Measurements from ENCODE around the gene ZFAND3.
"Not testable (repeated sequence)": the region's sequence is repeated elsewhere in the genome, so short reads cannot be mapped to it uniquely, and the experiment has no call there.

ZFAND3 gene

DNA sequence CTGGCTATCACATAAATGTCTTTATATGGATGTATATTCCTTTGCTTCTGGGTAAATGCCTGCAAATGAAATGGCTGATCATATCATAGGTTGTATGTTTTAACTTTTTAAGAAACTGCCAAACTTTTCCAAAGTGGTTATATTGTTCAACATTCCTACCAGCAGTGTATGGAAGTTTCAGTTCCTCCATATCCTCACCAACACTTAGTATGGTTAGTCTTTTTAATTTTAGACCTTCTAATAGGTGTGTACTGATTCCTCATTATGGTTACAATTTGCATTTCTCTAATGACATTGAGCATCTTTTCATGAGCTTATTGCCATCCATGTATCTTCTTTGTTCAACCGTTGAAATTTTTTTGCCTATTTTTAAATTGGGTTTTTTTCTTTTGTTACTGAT is 155.4 kb downstream of the ZFAND3 start:
- FAIRE-seq, result no peak

DNA sequence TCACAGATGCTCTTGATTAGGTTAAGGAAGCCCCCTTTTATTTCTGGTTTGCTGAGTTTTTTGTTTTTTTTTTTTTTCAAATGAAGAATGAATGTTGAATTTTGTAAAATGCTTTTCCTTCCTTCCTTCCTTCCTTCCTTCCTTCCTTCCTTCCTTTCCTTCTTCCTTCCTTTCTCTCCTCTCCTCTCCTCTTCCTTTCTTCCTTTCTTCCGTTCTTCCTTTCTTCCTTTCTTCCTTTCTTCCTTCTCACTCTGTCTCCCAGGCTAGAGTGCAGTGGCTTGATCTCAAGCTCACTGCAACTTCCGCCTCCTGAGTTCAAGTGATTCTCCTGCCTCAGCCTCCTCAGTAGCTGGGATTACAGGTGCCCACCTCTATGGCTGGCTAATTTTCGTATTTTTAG is 158.2 kb downstream of the ZFAND3 start:
- no peak for FAIRE-seq

DNA sequence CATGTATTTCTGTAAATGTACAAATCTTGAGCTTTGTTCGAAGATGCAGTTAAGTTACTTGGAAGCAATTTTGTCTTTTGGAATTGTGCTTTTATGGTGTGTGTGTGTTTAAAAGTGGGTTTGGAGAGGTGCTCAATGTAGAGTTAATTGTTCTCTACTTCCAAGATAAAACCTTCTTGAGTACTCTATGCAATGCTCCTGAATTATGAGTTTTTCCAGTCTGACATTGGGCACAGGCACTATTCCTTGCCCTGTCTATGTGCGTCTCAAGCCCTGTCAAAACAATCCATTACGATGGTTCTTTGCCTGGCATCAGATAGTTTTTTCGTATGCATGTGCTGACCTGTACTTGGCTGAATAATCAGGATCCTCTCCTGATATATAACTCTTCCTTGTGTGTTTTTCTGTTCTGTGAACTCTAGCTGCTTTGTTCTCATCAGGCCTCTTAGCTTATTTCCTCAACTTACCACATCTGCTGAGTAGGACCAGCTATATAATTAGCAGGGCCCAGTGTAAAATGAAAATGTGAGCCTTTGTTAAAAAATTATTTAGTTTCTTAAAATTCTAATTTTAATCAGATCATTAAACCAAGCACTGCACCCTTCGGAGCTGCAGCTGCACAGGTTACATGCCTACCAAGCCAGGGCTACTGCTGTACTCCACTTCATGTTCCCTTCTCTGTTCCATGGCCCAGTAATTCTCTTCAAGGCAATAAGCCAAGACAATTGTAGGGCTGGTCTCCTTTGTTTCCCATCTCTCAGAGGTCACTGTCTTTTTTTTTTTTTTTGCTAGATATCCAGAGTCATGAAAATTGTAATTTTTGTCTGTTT is 160.1 kb downstream of the ZFAND3 start:
- no peak for FAIRE-seq

DNA sequence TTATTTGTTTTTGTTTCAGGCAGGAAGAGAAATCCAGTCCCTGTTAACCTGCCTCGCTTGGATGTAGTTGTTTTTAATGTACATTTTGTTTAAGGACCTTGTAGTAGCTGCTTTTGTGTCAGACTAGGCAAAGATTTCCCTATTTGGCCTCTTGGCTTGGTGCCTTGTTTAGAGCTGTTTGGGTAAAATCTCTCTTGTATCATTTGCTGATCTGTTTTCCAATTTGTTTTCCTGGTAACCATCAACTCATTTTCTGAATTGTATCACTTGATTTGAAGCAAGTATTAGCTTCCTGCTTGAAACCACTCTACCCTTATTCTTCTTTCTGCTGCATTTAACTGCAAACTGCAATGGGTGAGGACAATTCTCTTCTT is 160.7 kb downstream of the ZFAND3 start:
- no peak for FAIRE-seq

DNA sequence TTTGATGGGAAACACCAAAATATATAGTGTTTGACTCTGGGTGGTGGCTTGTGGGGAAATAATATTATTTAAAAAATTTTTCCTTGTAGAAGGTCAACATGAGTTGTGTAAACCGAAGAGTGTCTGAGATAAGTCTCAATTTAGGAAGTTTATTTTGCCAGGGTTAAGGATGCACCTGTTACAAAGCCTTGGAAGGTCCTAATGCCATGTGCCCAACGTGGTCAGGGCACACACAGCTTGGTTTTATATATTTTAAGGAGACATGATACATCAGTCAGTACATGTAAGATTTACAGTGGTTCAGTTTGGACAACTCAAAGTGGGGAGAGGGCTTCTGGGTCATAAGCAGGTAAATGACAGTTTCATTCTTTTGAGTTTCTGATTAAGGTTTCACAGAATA is 162.1 kb downstream of the ZFAND3 start:
- FAIRE-seq, result no peak

DNA sequence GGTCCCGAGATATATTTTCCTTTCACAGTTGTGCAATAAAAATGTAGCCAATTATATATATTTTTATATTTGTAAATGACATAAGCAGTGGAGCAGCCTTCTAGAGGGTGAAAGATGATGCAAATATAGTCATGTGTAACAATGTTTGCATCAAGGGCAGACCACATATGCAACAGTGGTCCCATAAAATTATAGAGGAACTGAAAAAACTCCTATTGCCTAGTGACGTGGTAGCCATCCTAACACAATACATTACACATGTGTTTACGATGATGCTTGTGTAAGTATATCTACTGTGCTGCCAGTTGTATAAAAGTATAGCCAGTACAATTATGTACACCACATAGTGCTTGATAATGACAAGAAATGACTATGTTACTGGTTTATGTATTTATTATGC is 162.8 kb downstream of the ZFAND3 start:
- no peak for FAIRE-seq

DNA sequence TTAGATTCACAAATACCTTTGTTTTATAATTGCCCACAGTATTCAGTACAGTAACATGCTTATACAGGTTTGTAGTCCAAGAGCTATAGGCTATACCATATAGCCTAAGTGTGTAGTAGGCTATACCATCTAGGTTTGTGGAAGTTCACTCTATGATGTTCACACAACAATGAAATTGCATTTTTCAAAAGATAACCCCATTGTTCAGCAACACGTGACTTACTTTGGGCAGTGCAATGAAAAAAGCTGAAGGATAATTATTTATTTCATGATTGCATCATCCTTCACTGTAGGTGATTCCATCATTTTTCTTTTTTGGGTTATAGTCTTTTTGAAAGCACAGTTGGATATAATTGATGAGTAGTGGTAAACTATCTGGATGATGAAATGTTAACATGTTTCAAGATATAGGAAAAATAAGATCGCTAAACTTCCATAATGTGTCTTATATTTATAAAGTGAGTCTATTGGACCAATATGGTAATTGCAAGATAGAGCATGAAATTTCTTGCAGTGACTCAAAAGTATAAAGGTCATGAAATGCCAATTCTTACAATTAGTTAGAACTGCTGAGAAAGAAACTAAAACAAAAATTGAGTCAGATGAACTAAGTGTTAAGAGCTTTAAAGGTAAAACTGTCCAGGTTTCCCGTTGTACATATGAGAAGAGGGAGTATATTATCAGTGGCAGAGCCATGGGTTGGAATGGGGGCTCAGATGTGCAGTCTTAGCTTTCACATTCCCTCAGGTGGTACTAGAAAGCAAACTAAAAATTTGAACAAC is 164.4 kb downstream of the ZFAND3 start:
- FAIRE-seq, result no peak

DNA sequence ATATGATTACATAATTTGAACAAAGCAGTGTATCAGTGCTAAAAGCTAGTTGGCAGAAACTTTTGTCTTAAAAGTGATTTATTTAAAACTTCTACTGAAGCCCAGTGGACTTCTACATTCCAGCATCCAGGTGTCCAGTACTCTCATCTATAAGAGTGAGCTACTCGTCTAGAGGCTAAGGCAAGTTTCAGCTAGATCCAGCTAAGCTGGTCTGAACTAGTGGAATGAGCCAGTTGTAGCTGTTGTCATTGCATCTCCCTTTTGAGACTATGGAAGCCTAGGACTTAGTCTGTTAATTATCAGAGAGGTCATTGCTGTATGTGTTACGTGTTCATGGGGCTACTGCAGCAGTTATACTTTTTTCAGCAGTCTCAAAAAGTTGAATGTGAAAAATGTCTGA is 165.1 kb downstream of the ZFAND3 start:
- no peak for FAIRE-seq

DNA sequence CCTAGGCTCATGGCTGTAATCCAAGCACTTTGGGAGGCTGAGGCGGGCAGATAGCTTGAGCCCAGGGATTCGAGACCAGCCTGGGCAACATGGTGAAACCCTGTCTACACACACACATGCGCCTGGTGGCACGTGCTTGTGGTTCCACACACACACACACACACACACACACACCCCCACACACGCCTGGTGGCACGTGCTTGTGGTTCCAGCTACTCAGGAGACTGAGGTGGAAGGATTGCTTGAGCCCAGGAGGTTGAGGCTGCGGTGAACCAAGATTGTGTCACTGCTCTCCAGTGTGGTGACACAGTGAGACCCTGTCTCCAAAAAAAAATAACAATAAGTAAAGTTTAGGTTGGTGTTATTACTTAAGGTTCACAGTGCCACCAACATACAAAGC is 165.8 kb downstream of the ZFAND3 start:
- FAIRE-seq, result no peak

DNA sequence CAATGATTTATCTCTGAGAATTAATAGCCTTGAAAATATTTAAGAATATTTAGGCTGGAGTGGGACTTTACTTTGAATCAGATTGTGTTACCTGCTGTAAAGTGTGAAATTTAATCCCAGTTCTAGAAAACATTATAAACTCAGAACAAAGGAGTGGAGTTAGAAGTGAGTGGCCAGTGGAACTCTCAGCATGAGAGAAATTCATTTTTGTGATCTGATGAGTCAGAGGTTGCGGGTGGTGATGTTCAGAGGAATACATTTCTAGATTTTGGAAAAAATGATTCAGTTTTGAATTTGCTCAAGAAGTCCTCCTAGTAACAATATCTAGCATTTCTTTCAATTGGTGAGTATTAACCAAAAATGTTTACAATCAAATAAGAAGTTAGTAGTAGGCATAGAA is 167.5 kb downstream of the ZFAND3 start:
- no peak for FAIRE-seq

DNA sequence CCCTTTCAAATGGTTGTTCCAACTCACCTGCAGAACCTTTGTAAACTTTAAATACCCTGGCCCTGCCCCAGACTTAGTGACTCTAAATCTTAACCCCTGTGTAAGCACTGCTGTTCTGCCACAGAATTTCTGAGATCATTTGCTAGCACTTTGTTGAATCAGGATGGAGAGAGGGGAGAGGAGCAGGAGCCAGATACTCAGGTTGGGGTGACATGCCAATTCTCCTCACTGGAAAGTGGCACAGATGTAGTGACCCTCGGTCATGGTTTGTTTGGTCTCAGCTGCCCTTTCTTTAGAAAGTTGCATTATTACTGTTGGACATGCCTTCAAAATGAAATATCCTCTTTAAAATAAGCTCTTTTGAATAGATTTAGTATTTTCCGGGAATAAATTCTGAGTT is 168.0 kb downstream of the ZFAND3 start:
- no peak for FAIRE-seq

DNA sequence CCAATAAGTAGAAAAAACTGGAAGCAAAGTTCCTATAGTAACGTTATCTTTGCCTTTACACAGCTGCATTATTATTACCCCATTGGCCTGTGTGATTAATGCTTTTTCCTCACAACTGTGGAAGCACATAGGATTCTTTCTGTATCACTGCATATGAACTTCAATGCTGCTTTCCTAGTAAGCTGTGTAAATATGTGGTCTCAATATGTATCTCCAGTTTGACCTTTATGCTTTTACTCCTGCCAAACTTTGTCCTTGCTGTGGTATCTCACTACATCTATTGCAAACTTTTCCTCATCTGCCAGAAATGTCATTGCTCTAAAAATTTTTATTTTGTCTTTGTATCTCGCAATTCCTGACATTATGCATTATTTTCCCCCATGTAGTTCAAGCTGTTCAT is 168.6 kb downstream of the ZFAND3 start:
- no peak for FAIRE-seq

DNA sequence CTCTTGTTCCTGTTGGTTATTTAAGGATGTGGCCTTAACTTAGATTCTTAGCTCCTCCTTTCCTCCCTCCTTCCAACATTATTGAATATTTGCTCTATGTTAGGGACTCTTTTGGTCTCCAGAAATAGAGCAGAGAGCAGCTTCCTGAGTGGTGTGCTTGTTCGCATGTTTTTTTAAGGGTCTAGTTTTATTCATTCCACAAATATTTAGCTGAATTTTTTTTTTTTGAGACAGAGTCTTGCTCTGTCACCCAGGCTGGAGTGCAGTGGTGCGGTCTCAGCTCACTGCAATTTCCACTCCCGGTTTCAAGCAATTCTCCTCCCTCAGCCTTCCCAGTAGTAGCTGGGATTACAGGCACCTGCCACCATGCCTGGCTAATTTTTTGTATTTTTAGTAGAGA is 169.2 kb downstream of the ZFAND3 start:
- FAIRE-seq, result no peak

DNA sequence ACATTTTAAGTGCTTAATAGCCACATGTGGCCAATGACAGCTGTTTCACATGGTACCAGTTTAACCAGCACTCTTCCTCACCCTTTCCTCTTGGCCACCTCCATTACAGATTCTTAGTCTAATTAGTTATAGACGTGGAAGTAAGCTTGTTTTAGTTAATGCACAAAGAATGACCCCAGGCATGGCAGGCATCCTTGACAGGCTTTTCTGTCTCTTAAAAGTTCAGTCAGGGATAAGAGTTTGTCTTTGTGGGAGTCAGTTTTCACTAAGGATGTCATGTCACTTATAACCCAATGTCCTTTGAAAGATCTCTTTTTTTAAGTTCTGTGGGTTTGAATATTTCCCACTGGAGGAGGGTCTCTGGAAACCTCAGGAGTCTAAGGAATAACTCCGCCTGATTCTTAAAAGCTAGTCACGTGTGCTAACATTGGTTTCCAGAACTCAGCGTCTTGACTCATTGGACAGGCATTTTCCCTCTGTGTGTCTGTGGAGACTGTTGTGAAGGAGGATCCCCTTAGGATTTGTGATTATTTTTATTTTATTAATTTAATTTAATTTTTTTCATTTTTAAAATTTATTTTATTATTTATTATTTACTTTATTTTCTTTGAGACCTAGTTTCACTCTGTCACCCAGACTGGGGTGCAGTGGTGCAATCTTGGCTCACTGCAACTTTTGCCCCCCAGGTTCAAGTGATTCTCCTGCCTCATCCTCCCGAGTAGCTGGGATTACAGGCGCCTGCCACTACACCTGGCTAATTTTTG is 171.4 kb downstream of the ZFAND3 start:
- FAIRE-seq, result peak; percentile 79

DNA sequence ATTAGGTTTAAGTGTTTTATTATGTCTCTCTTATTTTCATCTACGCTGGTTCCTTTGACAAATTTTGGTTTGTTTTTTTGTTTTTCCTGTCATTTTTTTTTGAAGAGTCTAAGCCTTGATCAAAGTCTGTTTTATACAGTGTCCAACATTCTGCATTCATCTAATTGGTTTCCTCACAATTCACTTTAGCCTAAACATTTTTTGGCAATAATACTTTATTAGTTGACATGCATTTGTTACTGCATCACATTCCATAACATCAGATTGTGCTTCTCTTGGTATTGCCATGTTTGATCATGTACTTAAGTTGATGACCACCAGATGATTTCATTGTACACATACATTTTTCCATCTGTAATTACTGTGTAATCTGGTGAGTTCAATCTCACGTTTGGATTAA is 173.2 kb downstream of the ZFAND3 start:
- no peak for FAIRE-seq

DNA sequence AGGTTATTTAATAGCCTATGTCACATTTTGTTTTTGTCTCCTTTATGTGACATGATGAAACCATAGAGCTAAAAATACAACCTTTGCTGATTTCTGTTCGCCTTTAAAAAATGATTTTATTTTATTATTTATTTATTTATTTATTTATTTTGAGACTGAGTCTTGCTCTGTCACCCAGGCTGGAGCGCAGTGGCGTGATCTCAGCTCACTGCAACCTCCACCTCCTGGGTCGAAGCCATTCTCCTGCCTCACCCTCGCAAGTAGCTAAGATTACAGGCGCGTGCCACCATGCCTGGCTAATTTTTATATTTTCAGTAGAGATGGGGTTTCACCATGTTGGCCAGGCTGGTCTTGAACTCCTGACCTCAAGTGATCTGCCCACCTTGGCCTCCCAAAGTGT is 173.7 kb downstream of the ZFAND3 start:
- not testable (repeated sequence) for FAIRE-seq

DNA sequence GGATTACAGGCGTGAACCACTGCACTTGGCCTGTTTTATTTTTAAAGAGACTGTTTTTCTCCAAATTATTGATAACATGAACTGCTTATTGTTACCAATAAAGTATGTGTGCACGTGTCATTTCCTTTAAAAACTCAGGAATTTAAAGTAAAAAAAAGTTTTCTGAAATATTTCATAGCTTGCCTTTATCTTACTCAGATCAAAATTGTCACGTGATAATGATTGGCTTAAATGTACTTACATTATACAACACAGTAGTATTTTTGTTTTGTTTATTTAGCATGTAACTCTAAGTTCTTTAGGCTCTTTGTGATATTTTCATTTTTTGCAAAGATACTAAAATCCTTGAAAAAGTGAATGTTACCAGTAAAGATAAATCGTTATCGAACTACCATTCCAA is 174.1 kb downstream of the ZFAND3 start:
- FAIRE-seq, result peak; percentile 12

DNA sequence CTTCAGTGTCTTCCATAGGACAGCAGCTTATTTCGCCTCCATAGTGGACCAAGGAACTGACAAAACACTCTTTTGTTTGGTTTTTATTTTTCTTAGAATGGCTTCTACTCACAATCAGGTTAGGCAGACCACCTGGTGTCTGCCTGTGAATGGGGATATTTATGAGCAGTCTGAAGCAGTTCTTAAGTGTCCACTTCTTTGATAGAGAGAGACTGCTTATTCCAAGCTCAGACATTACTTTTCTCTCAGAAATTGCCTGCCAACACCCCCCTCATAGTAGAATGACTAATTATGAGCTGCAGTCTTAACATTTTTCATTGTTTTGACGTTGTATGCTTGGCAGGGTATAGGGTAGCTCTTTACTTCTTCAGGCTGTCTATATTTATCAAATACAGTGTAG is 174.7 kb downstream of the ZFAND3 start:
- no peak for FAIRE-seq

DNA sequence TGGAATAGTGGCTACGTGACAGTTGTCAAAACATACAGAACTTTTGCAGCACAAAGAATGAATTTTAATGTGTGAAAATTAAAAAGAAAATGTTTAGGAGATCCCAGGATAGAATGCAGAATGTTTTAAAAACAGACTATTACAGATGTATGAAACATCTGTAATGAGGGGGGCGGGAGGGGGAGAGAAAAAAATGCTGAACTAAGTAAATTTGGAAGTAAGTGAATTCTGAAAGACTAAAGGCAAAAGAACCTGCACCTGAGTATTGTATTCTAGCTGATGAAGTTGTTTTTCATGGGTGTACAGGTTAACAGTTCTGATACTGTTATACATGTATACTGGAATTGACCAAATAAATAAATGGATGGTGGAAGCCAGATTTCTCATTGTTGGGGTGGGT is 178.8 kb downstream of the ZFAND3 start:
- FAIRE-seq, result no peak

DNA sequence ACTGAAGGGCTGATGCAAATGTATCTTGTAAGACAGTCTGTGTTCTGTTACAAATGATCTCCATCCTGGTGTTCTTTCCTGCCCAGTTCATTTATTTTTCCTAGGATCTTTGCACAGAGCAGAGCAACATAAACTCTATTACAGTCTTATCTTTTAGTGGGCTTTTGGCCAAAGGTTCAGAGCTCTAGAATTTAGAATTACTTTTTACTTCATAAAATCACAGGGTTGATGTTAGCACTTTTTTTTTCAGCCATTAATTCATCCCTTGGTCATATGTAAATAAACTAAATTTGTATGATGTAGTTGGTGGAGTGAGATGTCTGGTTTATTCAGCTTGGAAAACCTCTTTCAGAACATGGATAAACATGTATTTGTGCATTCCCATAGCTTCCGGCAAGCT is 181.9 kb downstream of the ZFAND3 start:
- no peak for FAIRE-seq

DNA sequence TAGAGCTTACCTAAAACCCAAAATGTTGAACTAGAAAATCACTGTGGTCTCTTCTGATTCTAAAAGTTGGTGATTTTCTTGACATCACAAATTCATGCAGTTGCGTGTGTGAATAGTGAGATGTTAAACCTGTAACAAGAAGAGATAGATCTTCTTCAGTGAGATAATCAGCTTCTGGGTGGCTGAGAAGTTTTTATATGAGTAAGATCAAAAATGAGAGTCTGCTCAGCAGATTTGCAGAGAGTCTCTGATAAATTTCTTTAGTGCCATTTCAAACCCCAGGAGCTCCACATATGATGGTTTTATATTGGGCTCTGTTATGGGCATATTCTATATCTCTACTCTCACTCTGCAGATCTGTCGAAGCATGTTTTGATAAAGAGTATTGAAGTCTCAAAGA is 185.4 kb downstream of the ZFAND3 start:
- FAIRE-seq, result no peak

DNA sequence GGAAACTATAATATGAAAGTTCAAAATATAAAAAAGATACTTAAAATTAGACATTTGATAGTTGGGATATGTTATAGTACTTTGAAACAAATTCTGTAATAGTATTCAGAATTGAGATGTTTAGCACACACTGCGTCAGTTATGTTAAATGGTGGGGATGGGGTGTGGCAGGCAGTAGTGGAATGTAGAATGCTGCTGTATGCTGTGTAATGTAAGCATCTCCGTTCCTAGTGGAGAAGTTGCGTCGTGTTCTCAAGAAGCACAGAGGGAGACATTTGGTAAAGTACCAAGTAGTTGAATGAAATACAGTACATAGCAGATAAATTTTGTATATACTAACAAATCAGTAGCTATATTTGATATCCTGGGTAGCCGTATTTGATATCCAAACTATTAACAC is 192.4 kb downstream of the ZFAND3 start:
- FAIRE-seq, result no peak

DNA sequence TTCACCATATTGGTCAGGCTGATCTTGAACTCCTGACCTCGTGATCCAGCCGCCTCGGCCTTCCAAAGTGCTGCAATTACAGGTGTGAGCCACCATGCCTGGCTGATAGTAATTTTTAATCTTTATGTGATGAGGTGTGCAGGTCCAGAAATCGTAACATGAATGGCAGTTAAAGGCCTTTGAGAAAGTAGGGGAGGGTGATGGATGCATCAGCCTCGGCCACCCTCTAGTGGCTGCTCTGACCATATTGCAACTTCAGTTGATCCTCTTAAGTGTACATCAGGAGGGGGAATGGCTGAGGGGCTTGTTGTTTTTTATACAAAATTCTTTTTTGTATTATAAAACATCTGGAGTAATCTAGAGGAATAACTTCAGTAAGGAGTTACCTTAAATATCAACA is 193.0 kb downstream of the ZFAND3 start:
- no peak for FAIRE-seq

DNA sequence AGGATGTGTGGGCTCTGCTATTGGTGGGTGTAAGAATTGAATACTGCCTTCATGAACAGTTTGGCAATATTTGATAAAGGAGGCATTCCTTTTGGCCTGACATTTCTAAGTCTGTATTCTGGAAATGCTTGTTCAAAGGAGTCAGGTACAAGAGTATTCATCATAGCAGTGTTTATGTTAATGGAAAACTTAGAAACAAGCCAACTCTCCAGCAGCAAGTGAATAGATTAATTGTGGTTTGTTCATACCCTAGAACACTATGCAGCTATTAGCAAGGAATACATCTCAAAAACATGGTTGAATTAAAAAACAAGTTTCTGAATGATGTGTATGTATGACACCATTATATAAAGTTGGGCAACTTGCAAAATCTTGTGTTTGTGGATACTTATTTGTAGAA is 195.8 kb downstream of the ZFAND3 start:
- no peak for FAIRE-seq

Data from endometrium (tissue), 2 donors.